ENCODE data around the gene PIGL. TPM values are rescaled to one million over a fixed set of nuclear protein-coding genes. Genes with fewer than 3 reads are reported as not detected.

PIGL gene
- total RNA-seq, 1 experiment from 2014 or later = 30.7 TPM

GRCh38 chr17:16353317-16354174, 136.5 kb downstream of the PIGL start, which contains the start of gene CENPV:
TSS of gene CENPV (minus strand) at chr17:16353469. CDS start at chr17:16353436, 33 bp downstream.
- Histone ChIP-seq H3K36me3 (replicated peaks; ENCODE audit: control insufficient read depth, insufficient read depth, low read length) (peaks cover 5% of the 10 kb centered on the region), H3K27me3 (ENCODE audit: control insufficient read depth, insufficient read depth, low read length) (no peaks in the 10 kb centered on the region), H3K4me3 (ENCODE audit: insufficient read depth, low read depth, low read length) (peak within 1 kb of the TSS; percentile 78)
- peak; percentile 98 for DNase-seq

DNA sequence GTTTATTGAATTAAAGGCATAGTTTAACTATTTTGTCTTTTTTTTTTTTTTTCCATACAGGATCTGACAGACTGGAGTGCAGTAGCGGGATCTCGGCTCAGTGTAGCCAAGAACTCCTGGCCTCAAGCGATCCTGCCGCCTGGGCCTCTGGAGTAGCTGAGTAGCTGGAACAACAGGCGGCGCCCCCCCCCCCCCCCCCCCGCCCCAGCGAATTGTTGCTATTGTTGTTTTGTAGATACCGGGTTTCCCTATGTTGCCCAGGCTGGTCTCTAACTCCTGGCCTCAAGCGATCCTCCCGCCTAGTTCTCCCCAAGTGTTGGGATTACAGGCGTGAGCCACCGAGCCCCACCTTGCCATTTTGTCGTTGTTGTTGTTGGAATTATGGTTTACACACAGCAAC, 137.6 kb downstream of the PIGL start:
- peaks cover 1% of the 10 kb centered on the region for H3K36me3 ChIP-seq (replicated peaks; ENCODE audit: control insufficient read depth, insufficient read depth, low read length)
- peak; percentile 33 for DNase-seq
- no peak overlapping the region for H3K4me3 ChIP-seq (ENCODE audit: insufficient read depth, low read depth, low read length)
- no peaks in the 10 kb centered on the region for H3K27me3 ChIP-seq (ENCODE audit: control insufficient read depth, insufficient read depth, low read length)

DNA sequence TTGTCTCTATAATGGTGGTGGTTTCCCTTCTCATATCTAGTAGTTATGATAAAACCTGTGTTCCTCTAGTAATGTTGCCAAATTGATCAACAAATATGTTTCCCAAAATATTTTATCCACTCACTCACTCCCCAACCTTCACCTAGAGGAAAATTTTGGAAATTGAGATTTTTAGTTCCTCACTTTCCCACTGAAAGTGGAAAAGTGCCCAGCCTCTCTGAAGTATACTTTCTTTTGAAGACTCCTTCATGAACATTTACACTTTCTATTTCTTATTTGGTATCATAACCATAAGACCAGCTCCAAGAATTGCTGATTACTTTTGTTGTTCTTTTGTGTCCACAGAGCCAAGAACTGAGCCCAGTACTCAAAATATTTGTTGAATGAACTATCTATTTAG, 141.4 kb downstream of the PIGL start:
- no peaks in the 10 kb centered on the region for H3K36me3 ChIP-seq (replicated peaks; ENCODE audit: control insufficient read depth, insufficient read depth, low read length)
- no peaks in the 10 kb centered on the region for H3K27me3 ChIP-seq (ENCODE audit: control insufficient read depth, insufficient read depth, low read length)
- DNase-seq = no peak
- no peak overlapping the region for H3K4me3 ChIP-seq (ENCODE audit: insufficient read depth, low read depth, low read length)

GRCh38 chr17:16361874-16362273, 144.9 kb downstream of the PIGL start:
- H3K27me3 ChIP-seq (ENCODE audit: control insufficient read depth, insufficient read depth, low read length) = no peaks in the 10 kb centered on the region
- no peaks in the 10 kb centered on the region for H3K36me3 ChIP-seq (replicated peaks; ENCODE audit: control insufficient read depth, insufficient read depth, low read length)
- no peak overlapping the region for H3K4me3 ChIP-seq (ENCODE audit: insufficient read depth, low read depth, low read length)
- no peak for DNase-seq

GRCh38 chr17:16363749-16364536, 146.9 kb downstream of the PIGL start:
- Histone ChIP-seq H3K36me3 (replicated peaks; ENCODE audit: control insufficient read depth, insufficient read depth, low read length) (no peaks in the 10 kb centered on the region), H3K4me3 (ENCODE audit: insufficient read depth, low read depth, low read length) (no peak overlapping the region), H3K27me3 (ENCODE audit: control insufficient read depth, insufficient read depth, low read length) (no peaks in the 10 kb centered on the region)
- DNase-seq = peak; percentile 82

GRCh38 chr17:16364625-16365024, 147.6 kb downstream of the PIGL start:
- H3K4me3 ChIP-seq (ENCODE audit: insufficient read depth, low read depth, low read length) = no peak overlapping the region
- H3K36me3 ChIP-seq (replicated peaks; ENCODE audit: control insufficient read depth, insufficient read depth, low read length) = no peaks in the 10 kb centered on the region
- DNase-seq = no peak
- H3K27me3 ChIP-seq (ENCODE audit: control insufficient read depth, insufficient read depth, low read length) = no peaks in the 10 kb centered on the region

DNA sequence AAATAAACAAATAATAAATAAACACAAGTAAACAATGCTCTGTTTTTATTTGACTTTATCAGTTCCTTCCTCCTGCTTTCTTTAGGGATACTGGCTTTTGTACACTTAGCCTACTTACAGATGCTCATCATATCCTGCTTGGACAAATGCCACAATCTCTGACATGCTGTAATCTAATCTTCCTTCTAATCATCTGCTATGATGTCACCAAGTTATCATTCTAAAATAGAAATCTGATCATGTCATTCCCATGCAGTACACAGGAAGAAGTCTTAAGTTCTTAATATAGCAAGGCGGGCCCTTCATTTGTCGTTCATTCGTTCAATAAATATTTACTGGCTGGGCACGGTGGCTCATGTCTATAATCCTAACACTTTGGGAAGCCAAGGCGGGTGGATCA, 154.7 kb downstream of the PIGL start:
- H3K4me3 ChIP-seq (ENCODE audit: insufficient read depth, low read depth, low read length) = no peak overlapping the region
- H3K36me3 ChIP-seq (replicated peaks; ENCODE audit: control insufficient read depth, insufficient read depth, low read length) = no peaks in the 10 kb centered on the region
- no peak for DNase-seq
- H3K27me3 ChIP-seq (ENCODE audit: control insufficient read depth, insufficient read depth, low read length) = no peaks in the 10 kb centered on the region

GRCh38 chr17:16374146-16374938, 157.3 kb downstream of the PIGL start:
- H3K4me3 ChIP-seq (ENCODE audit: insufficient read depth, low read depth, low read length) = no peak overlapping the region
- no peaks in the 10 kb centered on the region for H3K36me3 ChIP-seq (replicated peaks; ENCODE audit: control insufficient read depth, insufficient read depth, low read length)
- no peak for DNase-seq
- no peaks in the 10 kb centered on the region for H3K27me3 ChIP-seq (ENCODE audit: control insufficient read depth, insufficient read depth, low read length)

Other genes starting within 250 kb of the PIGL start
- gene ZSWIM7, start 217.5 kb upstream of the PIGL start, total RNA-seq (2014; rRNA removed; shearing (Covaris generic)) = 17.3 and 22.0 TPM in 2 replicates
- gene TTC19, start 217.4 kb upstream of the PIGL start, total RNA-seq (2014; rRNA removed; shearing (Covaris generic)) = 43.1 and 56.9 TPM in 2 replicates
- 45.8 and 67.7 TPM in 2 replicates for gene NCOR1, start 1.7 kb upstream of the PIGL start, total RNA-seq (2014; rRNA removed; shearing (Covaris generic))
- gene CENPV, start 136.3 kb downstream of the PIGL start, total RNA-seq (2014; rRNA removed; shearing (Covaris generic)) = 135 and 159 TPM in 2 replicates
- gene UBB, start 163.9 kb downstream of the PIGL start, total RNA-seq (2014; rRNA removed; shearing (Covaris generic)) = 1,890 and 2,261 TPM in 2 replicates
- gene TRPV2, start 198.4 kb downstream of the PIGL start, total RNA-seq (2014; rRNA removed; shearing (Covaris generic)) = 1.8 and 5.5 TPM in 2 replicates

Measured in H7 (cell line).